HG03280 (cell line): ENCODE measurements around the gene ZNF496.

ENCODE experiments used
- ATAC-seq: cut with Tn5 transposase; IDR thresholded peaks from one replicate; pipeline ENCODE4 v1.9.1; 2021; ENCODE audit warnings: mild to moderate bottlenecking, moderate library complexity; ENCODE audit not compliant: unreplicated experiment

Gene ZNF496

GRCh38 chr1:247330548-247331171 lies 1.0 kb downstream of the ZNF496 start:
- no peak for ATAC-seq

DNA sequence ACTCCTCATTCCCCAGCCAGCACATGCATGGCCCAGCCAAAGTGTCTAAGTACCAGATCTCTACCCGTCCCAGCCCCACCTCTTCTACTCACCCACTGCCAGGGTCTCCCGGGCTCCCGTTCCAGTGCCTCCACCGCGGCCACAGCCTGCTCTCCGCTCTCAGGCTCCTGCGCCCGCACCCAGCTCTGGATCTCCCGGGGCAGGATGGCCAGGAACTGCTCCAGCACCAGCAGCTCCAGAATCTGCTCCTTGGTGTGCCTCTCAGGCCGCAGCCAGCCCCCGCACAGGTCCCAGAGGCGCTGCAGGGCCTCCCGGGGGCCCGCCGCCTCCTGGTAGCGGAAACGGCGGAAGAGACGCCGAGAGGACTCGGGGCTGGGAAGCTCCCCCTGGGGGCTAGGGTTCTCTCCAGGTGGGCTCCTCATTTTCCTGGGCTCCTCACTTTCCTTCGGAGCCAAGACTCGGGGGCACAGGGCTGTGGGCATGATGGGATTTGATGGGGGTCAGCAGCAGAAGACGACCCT lies 2.5 kb downstream of the ZNF496 start:
- no peak for ATAC-seq

- no peak for ATAC-seq
Observed at GRCh38 chr1:247328311-247328710, 3.4 kb downstream of the ZNF496 start.

DNA sequence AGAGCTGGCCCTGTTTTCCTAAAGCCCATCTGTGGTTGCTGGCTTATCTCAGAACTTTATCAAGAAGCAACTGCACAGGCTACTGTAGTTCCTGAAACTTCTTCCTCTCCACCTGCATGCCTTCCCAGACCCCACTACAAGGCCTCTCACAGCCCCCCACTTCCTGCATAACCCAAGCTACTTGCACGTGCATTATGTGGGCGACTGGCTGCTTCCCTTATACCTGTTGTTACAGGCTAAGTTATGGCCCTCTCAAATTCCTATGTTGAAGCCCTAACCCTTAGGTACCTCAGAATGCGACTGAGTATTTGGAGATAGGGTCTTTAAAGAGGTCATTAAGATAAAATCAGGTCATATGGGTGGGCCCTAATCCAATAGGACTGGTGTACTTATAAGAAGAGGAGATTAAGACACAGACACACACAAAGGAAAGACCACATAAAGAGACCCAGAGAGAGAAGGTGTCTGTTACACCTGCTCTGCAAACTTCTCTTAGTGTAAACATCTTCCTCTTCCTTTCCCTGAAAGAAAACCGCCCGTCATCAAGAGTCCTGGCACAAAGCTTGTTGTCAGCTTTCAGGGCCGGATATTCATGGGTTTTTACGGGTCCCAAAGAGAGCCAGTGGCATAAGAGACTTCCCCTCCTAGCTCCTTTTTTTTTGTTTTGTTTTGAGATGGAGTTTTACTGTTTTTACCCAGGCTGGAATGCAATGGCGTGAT lies 5.1 kb downstream of the ZNF496 start:
- ATAC-seq = no peak

DNA sequence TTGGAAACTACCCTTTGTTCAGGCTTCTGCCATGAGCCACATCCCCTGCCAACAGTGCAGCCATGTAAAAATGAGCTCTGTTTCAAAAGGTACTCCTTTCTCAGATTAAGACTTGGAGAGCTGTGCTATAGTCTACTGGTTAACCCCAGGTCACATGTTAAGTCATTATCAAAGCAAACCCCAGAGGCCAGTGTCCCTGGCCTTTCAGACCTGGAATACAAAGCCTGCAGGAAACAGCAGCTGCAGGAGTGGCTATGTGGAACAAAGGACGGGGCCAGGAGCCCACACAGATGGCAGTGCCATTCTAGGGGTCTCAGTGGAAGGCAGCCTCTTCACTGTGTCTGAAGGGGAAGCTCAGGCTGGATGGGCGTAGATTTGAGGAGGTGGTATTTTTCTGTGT lies 6.7 kb downstream of the ZNF496 start:
- ATAC-seq = no peak

DNA sequence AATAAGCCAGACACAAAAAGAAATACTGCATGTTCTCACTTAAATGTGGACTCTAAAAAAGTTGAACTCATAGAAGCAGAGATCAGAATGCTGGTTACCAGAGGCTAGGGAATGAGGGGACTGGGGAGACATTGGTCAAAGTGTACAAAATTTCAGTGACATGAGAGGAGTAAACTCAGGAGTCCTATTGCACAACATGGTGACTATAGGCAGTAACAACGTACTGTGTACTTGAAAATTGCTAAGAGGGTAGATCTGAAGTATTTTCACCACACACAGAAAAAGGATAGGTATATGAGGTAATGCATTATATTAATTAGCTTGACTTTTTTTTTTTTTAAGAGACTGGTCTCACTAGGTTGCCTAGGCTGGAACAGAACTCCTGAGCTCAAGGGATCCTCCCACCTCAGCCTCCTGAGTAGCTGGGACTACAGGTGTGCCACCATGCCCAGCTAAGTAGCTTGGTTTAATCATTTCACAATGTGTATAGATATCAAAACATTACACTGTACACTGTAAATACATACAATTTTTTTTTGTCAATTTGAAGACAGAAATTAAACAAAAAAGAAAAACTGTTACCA lies 7.4 kb downstream of the ZNF496 start:
- no peak for ATAC-seq

- ATAC-seq = no peak
Observed at GRCh38 chr1:247322849-247323586, 8.6 kb downstream of the ZNF496 start.

DNA sequence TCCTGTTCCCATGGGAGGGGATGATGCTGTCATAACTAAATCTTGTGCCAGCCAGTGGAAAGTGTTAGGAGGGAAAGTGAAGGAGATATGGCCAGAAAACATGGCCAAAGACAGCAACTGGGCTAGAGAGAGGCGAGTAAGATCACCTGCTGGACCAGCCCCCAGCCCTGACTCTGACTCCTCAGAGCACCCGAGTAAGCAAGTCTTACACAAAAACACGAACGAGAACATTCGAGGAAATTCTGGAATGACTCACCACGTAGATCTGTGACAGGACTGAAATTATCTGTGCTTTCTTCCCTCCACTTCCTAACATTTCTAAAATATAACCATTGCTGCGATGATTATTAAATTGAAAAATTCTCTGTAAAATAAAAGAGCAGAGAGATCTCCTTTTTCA lies 9.2 kb downstream of the ZNF496 start:
- no peak for ATAC-seq

GRCh38 chr1:247317702-247318101 lies 14.0 kb downstream of the ZNF496 start:
- no peak for ATAC-seq

DNA sequence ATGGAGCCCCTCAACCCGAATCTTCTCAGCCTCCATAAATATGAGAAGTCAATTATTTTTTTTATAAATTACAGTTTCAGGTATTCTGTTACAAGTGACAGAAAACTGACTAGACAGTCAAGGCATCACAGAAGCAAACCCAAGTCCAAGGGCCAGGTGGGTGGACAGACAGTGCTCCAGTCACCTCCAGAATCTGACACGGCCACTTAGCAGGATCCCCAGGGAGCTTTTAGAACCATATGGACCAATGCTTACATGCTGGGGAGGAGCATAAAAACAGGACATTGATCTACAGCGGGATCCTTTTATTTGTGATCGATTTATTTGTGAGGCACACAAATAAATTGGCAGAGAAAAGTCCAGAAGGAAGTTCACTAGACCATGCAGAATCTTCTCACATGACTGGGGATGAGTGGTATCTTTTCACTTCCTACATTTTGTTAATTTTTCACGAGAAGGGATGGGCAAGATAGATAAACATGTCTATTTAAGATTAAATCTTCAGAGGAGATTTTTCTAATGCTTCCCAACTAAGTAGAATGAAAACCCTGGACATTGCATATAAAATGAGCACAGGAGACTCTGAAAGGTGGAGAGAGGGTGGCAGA lies 15.0 kb downstream of the ZNF496 start:
- no peak for ATAC-seq

- no peak for ATAC-seq
Observed at GRCh38 chr1:247304031-247304430, 27.6 kb downstream of the ZNF496 start.

DNA sequence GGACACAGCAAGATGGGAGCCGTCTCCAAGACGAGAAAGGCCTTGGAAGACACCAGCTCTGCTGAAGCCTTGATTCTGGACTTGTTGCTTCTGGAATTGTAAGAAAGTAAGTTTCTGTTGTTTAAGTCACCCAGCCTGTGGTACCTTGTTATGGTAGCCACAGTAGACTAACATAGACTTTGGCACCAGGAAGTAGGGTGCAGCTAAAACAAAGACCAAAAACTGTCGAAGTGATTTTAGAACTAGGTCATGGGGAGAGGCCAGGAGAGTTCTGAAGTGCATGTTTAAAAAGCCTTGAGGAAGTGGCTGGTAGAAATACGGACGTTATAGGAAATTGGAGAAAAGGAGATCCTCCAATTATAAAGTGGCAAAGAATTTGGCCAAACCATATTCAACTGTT lies 28.5 kb downstream of the ZNF496 start:
- no peak for ATAC-seq

- no peak for ATAC-seq
Observed at GRCh38 chr1:247301176-247301540, 30.5 kb downstream of the ZNF496 start.

- no peak for ATAC-seq
Observed at GRCh38 chr1:247300491-247301175, 31.0 kb downstream of the ZNF496 start.

GRCh38 chr1:247299723-247300381 lies 31.8 kb downstream of the ZNF496 start:
- no peak for ATAC-seq

- ATAC-seq = no peak
Observed at GRCh38 chr1:247298701-247299100, 33.0 kb downstream of the ZNF496 start.

- no peak for ATAC-seq
Observed at GRCh38 chr1:247298124-247298481, 33.6 kb downstream of the ZNF496 start.

- ATAC-seq = no peak
Observed at GRCh38 chr1:247297263-247298123, 34.2 kb downstream of the ZNF496 start.

GRCh38 chr1:247296599-247297180 lies 35.0 kb downstream of the ZNF496 start:
- ATAC-seq = no peak
